Measurements from ENCODE around the gene FEN1. TPM values are rescaled to one million over a fixed set of nuclear protein-coding genes. Genes with fewer than 3 reads are reported as not detected.

Gene FEN1, protein sequence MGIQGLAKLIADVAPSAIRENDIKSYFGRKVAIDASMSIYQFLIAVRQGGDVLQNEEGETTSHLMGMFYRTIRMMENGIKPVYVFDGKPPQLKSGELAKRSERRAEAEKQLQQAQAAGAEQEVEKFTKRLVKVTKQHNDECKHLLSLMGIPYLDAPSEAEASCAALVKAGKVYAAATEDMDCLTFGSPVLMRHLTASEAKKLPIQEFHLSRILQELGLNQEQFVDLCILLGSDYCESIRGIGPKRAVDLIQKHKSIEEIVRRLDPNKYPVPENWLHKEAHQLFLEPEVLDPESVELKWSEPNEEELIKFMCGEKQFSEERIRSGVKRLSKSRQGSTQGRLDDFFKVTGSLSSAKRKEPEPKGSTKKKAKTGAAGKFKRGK
- total RNA-seq (10 to 100 TPM; 13.9 to 23.1 TPM), polyA plus RNA-seq (ENCODE audit: insufficient read length in 6 of 6) (10 to 100 TPM; 24.6 to 42.4 (median 27.3) TPM)
- long read RNA-seq, donor 1, transcript FEN1-201 (2 exons, 2,296 nt), result major isoform, 19 of 19 reads
- long read RNA-seq, donor 1, partial matches to known transcripts, result 0 of 19 reads
- long read RNA-seq, donor 1, other reads (novel, unspliced or antisense), result 0 of 19 reads
- long read RNA-seq, donor 2, transcript FEN1-201 (2 exons, 2,296 nt), result major isoform, 28 of 28 reads
- long read RNA-seq, donor 2, partial matches to known transcripts, result 0 of 28 reads
- long read RNA-seq, donor 2, other reads (novel, unspliced or antisense), result 0 of 28 reads
- long read RNA-seq, donor 3, transcript FEN1-201 (2 exons, 2,296 nt), result major isoform, 13 of 13 reads
- long read RNA-seq, donor 3, partial matches to known transcripts, result 0 of 13 reads
- long read RNA-seq, donor 3, other reads (novel, unspliced or antisense), result 0 of 13 reads
- long read RNA-seq, donor 4, transcript FEN1-201 (2 exons, 2,296 nt), result major isoform, 14 of 14 reads
- long read RNA-seq, donor 4, partial matches to known transcripts, result 0 of 14 reads
- long read RNA-seq, donor 4, other reads (novel, unspliced or antisense), result 0 of 14 reads
- long read RNA-seq, donor 5, transcript FEN1-201 (2 exons, 2,296 nt), result major isoform, 15 of 15 reads
- long read RNA-seq, donor 5, partial matches to known transcripts, result 0 of 15 reads
- long read RNA-seq, donor 5, other reads (novel, unspliced or antisense), result 0 of 15 reads
- long read RNA-seq, donor 6, transcript FEN1-201 (2 exons, 2,296 nt), result major isoform, 24 of 24 reads
- long read RNA-seq, donor 6, partial matches to known transcripts, result 0 of 24 reads
- long read RNA-seq, donor 6, other reads (novel, unspliced or antisense), result 0 of 24 reads
- long read RNA-seq, donor 7, transcript FEN1-201 (2 exons, 2,296 nt), result major isoform, 11 of 11 reads
- long read RNA-seq, donor 7, partial matches to known transcripts, result 0 of 11 reads
- long read RNA-seq, donor 7, other reads (novel, unspliced or antisense), result 0 of 11 reads
- long read RNA-seq, donor 8, transcript FEN1-201 (2 exons, 2,296 nt), result major isoform, 14 of 14 reads
- long read RNA-seq, donor 8, partial matches to known transcripts, result 0 of 14 reads
- long read RNA-seq, donor 8, other reads (novel, unspliced or antisense), result 0 of 14 reads
- long read RNA-seq, donor 9, result 0 reads
- long read RNA-seq, donor 10, transcript FEN1-201 (2 exons, 2,296 nt), result major isoform, 24 of 25 reads
- long read RNA-seq, donor 10, partial matches to known transcripts, result 0 of 25 reads
- long read RNA-seq, donor 10, other reads (novel, unspliced or antisense), result 1 of 25 reads
- long read RNA-seq, donor 11, transcript FEN1-201 (2 exons, 2,296 nt), result major isoform, 10 of 31 reads
- long read RNA-seq, donor 11, partial matches to known transcripts, result 20 of 31 reads
- long read RNA-seq, donor 11, other reads (novel, unspliced or antisense), result 0 of 31 reads
- long read RNA-seq, donor 12, transcript FEN1-201 (2 exons, 2,296 nt), result major isoform, 12 of 13 reads
- long read RNA-seq, donor 12, partial matches to known transcripts, result 0 of 13 reads
- long read RNA-seq, donor 12, other reads (novel, unspliced or antisense), result 0 of 13 reads

DNA sequence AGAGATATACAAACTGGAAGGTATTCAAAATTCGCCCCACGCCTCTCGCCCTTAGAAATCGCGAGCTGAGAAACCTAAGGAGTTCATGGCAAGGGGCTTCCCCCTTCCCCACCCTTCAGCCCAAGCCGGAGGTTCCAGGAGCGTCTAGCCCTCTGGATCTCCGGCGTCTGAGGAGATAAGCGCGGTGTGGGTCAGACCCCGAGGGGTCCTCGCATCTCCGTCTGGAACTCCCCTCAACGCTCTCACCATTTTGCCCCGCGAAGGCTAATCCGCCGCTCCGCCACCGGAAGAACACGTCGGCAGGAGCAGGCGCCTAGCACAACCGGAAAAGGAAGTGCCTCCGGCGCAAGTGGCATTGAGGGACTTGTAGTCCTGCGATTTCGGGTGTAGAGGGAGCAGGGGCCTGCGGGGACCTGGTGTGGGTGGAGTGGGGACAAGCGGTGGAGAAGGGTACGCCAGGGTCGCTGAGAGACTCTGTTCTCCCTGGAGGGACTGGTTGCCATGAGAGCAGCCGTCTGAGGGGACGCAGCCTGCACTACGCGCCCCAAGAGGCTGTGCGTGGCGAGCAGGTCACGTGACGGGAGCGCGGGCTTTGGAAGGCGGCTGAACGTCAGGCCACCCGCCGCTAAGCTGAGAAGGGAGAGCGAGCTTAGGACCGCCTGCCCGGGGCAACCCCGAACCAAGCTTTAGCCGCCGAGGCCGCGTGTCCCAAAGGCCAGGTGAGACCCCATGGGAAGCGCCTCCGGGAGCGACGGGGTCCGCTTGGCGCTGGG is at the start of gene FEN1, which contains the start of gene TMEM258:
Gene FEN1 (plus strand): TSS at position 602 of the 773 bp plus-strand sequence. CDS start 2,451 bp downstream, outside the sequence.
Gene TMEM258 (minus strand): TSS at position 290 of the 773 bp plus-strand sequence. CDS start 41 bp downstream, at position 249.
- peak; percentile 92 to 99 (median 95) for DNase-seq
- Histone ChIP-seq H3K27ac (peak within 1 kb of the TSS; percentile 89 to 95), H3K4me3 (peak within 1 kb of the TSS; percentile 59 to 68), H3K9me3 (no peaks in the 10 kb centered on the region), H3K27me3 (no peaks in the 10 kb centered on the region), H3K36me3 (peaks cover 0 to 42% of the 10 kb centered on the region in 2 donors), H3K4me1 (peaks cover 15 to 36% of the 10 kb centered on the region in 2 donors)
- peak; percentile 92 for ATAC-seq
- intact Hi-C loops (cut with DNase I), result loop anchor here in 1 of 2 donors (10.0 kb wide), 1 partner anchor 162 kb away; the partner anchor contains the start of gene BEST1
- TF ChIP-seq, protein P1, sequence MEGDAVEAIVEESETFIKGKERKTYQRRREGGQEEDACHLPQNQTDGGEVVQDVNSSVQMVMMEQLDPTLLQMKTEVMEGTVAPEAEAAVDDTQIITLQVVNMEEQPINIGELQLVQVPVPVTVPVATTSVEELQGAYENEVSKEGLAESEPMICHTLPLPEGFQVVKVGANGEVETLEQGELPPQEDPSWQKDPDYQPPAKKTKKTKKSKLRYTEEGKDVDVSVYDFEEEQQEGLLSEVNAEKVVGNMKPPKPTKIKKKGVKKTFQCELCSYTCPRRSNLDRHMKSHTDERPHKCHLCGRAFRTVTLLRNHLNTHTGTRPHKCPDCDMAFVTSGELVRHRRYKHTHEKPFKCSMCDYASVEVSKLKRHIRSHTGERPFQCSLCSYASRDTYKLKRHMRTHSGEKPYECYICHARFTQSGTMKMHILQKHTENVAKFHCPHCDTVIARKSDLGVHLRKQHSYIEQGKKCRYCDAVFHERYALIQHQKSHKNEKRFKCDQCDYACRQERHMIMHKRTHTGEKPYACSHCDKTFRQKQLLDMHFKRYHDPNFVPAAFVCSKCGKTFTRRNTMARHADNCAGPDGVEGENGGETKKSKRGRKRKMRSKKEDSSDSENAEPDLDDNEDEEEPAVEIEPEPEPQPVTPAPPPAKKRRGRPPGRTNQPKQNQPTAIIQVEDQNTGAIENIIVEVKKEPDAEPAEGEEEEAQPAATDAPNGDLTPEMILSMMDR (IDR thresholded peaks at IDR 0.05), result peak in 1 of 2 donors; percentile 26

DNA sequence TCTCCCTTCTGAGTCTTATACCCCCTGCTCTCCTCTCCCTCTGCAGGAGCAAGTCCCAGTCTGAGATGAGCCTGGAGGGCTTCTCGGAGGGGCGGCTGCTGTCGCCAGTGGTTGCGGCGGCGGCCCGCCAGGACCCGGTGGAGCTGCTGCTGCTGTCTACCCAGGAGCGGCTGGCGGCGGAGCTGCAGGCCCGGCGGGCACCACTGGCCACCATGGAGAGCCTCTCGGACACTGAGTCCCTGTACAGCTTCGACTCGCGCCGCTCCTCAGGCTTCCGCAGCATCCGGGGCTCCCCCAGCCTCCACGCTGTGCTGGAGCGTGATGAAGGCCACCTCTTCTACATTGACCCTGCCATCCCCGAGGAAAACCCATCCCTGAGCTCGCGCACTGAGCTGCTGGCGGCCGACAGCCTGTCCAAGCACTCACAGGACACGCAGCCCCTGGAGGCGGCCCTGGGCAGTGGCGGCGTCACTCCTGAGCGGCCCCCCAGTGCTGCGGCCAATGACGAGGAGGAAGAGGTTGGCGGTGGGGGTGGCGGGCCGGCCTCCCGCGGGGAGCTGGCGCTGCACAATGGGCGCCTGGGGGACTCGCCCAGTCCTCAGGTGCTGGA is 49.1 kb upstream of the FEN1 start:
- H3K9me3 ChIP-seq, result no peaks in the 10 kb centered on the region
- H3K4me3 ChIP-seq, result no peak overlapping the region
- intact Hi-C loops (cut with DNase I), result no loop called here
- DNase-seq, result no peak
- TF ChIP-seq, protein P1 (IDR thresholded peaks at IDR 0.05), result no peak
- ATAC-seq, result no peak
- peaks cover 0 to 6% of the 10 kb centered on the region in 2 donors for H3K4me1 ChIP-seq
- H3K27ac ChIP-seq, result no peak overlapping the region
- H3K27me3 ChIP-seq, result no peaks in the 10 kb centered on the region
- peaks cover 0 to 31% of the 10 kb centered on the region in 2 donors for H3K36me3 ChIP-seq

DNA sequence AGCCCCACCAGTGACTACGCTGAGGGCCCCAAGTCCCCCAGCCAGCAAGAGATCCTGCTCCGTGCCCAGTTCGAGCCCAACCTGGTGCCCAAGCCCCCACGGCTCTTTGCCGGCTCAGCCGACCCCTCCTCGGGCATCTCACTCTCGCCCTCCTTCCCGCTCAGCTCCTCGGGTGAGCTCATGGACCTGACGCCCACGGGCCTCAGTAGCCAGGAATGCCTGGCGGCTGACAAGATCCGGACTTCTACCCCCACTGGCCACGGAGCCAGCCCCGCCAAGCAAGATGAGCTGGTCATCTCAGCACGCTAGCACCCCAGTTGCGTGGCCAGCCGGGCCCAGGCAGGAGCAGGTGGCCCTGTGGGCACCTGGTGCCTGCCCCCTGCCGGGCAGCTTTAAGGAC is 48.5 kb upstream of the FEN1 start:
- TF ChIP-seq, protein P1 (IDR thresholded peaks at IDR 0.05), result no peak
- Histone ChIP-seq H3K9me3 (no peaks in the 10 kb centered on the region), H3K4me3 (no peak overlapping the region), H3K27ac (no peak overlapping the region), H3K27me3 (no peaks in the 10 kb centered on the region), H3K4me1 (peaks cover 0 to 6% of the 10 kb centered on the region in 2 donors), H3K36me3 (peaks cover 0 to 31% of the 10 kb centered on the region in 2 donors)
- intact Hi-C loops (cut with DNase I), result no loop called here
- ATAC-seq, result no peak
- no peak for DNase-seq
